GM18951 (cell line): ENCODE results near the gene SCYL3.
A peak's percentile ranks its signal among the peaks of the same experiment; 100 is the strongest.
"Not testable (repeated sequence)": the region's sequence is repeated elsewhere in the genome, so short reads cannot be mapped to it uniquely, and the experiment has no call there.

Source experiments
- POLR2A ChIP-seq: IDR thresholded peaks from 4 replicates; pipeline ENCODE4 v1.6.1; 2011; ENCODE audit warnings: mild to moderate bottlenecking; ENCODE audit not compliant: insufficient read length, insufficient read depth; ENCODE audit errors: extremely low read depth
- in situ Hi-C: fragments of 300-500 bp; cut with MboI; formaldehyde crosslinking; loops from one replicate; pipeline ENCODE4 v1.12.0; 2022; ENCODE audit warnings: low sequenced_read_pairs, mixed read lengths, inconsistent platforms; ENCODE audit not compliant: unreplicated experiment

Gene SCYL3

GRCh38 chr1:169893645-169894423 is at the start of gene SCYL3:
Gene SCYL3, minus strand, starts transcription at chr1:169893896. Its CDS starts 5,056 bp downstream, at chr1:169888840.
- in situ Hi-C loops, result no loop called here
- peak; percentile 83 for TF ChIP-seq POLR2A

GRCh38 chr1:169941982-169942830 is 48.5 kb upstream of the SCYL3 start:
- TF ChIP-seq POLR2A, result no peak
- in situ Hi-C loops, result loop anchor here (25.0 kb wide), 2 partner anchors 720 to 945 kb away; partner anchors contain the start of gene PRRX1

GRCh38 chr1:169933984-169934725 is 40.5 kb upstream of the SCYL3 start:
- in situ Hi-C loops, result loop anchor here (25.0 kb wide), 2 partner anchors 728 to 953 kb away; partner anchors contain the start of gene PRRX1
- TF ChIP-seq POLR2A, result no peak

- in situ Hi-C loops, result loop anchor here (25.0 kb wide), 2 partner anchors 730 to 955 kb away; partner anchors contain the start of gene PRRX1
These were observed 38.1 kb upstream of the SCYL3 start for GRCh38 chr1:169931795-169932231.

GRCh38 chr1:169929210-169929526 is 35.5 kb upstream of the SCYL3 start:
- in situ Hi-C loops, result loop anchor here (25.0 kb wide), 2 partner anchors 733 to 958 kb away; partner anchors contain the start of gene PRRX1
- no peak for TF ChIP-seq POLR2A

More at GRCh38 chr1:169931795-169932231, 38.1 kb upstream of the SCYL3 start:
- no peak for TF ChIP-seq POLR2A

GRCh38 chr1:169928438-169929209 is 34.9 kb upstream of the SCYL3 start:
- in situ Hi-C loops, result loop anchor here (25.0 kb wide), 2 partner anchors 734 to 959 kb away; partner anchors contain the start of gene PRRX1
- no peak for TF ChIP-seq POLR2A

GRCh38 chr1:169925505-169926482 is 32.1 kb upstream of the SCYL3 start:
- in situ Hi-C loops, result loop anchor here (25.0 kb wide), 2 partner anchors 737 to 962 kb away; partner anchors contain the start of gene PRRX1
- no peak for TF ChIP-seq POLR2A

- in situ Hi-C loops, result loop anchor here (25.0 kb wide), 2 partner anchors 737 to 962 kb away; partner anchors contain the start of gene PRRX1
- no peak for TF ChIP-seq POLR2A
These were observed 31.1 kb upstream of the SCYL3 start for GRCh38 chr1:169924829-169925228.

- no peak for TF ChIP-seq POLR2A
- in situ Hi-C loops, result no loop called here
These were observed 30.4 kb upstream of the SCYL3 start for GRCh38 chr1:169924063-169924462.

- TF ChIP-seq POLR2A, result no peak
These were observed 27.4 kb upstream of the SCYL3 start for GRCh38 chr1:169921080-169921479.

GRCh38 chr1:169918927-169919326 is 25.2 kb upstream of the SCYL3 start:
- TF ChIP-seq POLR2A, result no peak
- in situ Hi-C loops, result no loop called here

More at GRCh38 chr1:169921080-169921479, 27.4 kb upstream of the SCYL3 start:
- in situ Hi-C loops, result no loop called here

- in situ Hi-C loops, result not testable (repeated sequence)
These were observed 24.5 kb upstream of the SCYL3 start for GRCh38 chr1:169918220-169918619.
